IMR-90 (cell line): Measurements from ENCODE around the gene SORCS1. TPM values are rescaled to one million over a fixed set of nuclear protein-coding genes. Genes with fewer than 3 reads are reported as not detected.

ENCODE experiments used
- ATAC-seq: fragments of 200-7000 bp; cut with Tn5 transposase; 2 replicates; pipeline ENCODE4 v1.9.1; 2020; ENCODE audit warnings: low read depth, mild to moderate bottlenecking, moderate library complexity
- BruUV-seq: library from RNA; stranded (reverse); fragments of 400-500 nt; replicated peaks from 2 replicates; lab custom pipeline; 2021; lab: Mats Ljungman, UMichigan
- CTCF ChIA-PET: fragments of 300-600 bp; formaldehyde crosslinking; extraction: SDS; loops from one replicate; lab custom pipeline; 2021; ENCODE audit warnings: antibody characterized with exemption; lab: Yijun Ruan, JAX
- POLR2A ChIA-PET: fragments of 300-600 bp; sonication (Branson Sonifier 250); formaldehyde crosslinking; loops from one replicate; lab custom pipeline; 2022; ENCODE audit warnings: antibody characterized with exemption; ENCODE audit not compliant: unreplicated experiment; lab: Charles Lee
- DNase-seq: peaks from one replicate; pipeline ENCODE4 v3.0.0; 2013
- H2AFZ ChIP-seq: replicated peaks from 2 replicates; pipeline ENCODE3; 2013; ENCODE audit warnings: low read length, mild to moderate bottlenecking; ENCODE audit not compliant: poor library complexity
- H2AK5ac ChIP-seq: 2 replicates; pipeline ENCODE4 v1.6.1; 2013; ENCODE audit warnings: low read depth, low read length, inconsistent platforms
- H2AK9ac ChIP-seq: replicated peaks from 2 replicates; pipeline ENCODE3; 2013; ENCODE audit warnings: mild to moderate bottlenecking, low read depth, low read length, moderate library complexity; ENCODE audit not compliant: poor library complexity
- H2BK120ac ChIP-seq: 2 replicates; pipeline ENCODE4 v1.6.1; 2013; ENCODE audit warnings: low read depth, low read length, inconsistent platforms
- H2BK15ac ChIP-seq: 3 replicates; pipeline ENCODE4 v1.6.1; 2013; ENCODE audit warnings: low read depth, low read length, inconsistent platforms
- H2BK20ac ChIP-seq: 2 replicates; pipeline ENCODE4 v1.6.1; 2013; ENCODE audit warnings: low read depth, mild to moderate bottlenecking, inconsistent platforms, low read length, moderate library complexity
- H2BK5ac ChIP-seq: 2 replicates; pipeline ENCODE4 v1.6.1; 2013; ENCODE audit warnings: mild to moderate bottlenecking, low read depth, low read length, inconsistent platforms; ENCODE audit not compliant: poor library complexity, severe bottlenecking
- H3K14ac ChIP-seq: replicated peaks from 2 replicates; pipeline ENCODE4 v1.6.1; 2013; ENCODE audit warnings: low read depth, low read length, inconsistent platforms
- H3K18ac ChIP-seq: 2 replicates; pipeline ENCODE4 v1.6.1; 2013; ENCODE audit warnings: low read depth, low read length, control low read depth
- H3K23ac ChIP-seq: 2 replicates; pipeline ENCODE4 v1.6.1; 2013; ENCODE audit warnings: low read depth, low read length, inconsistent platforms
- H3K27ac ChIP-seq: 2 replicates; pipeline ENCODE4 v1.5.1; 2013; ENCODE audit warnings: mild to moderate bottlenecking, control low read depth, low read length; ENCODE audit not compliant: insufficient read depth
- H3K27me3 ChIP-seq: 2 replicates; pipeline ENCODE4 v1.6.1; 2013; ENCODE audit warnings: low read length; ENCODE audit not compliant: control insufficient read depth, insufficient read depth
- H3K36me3 ChIP-seq: 2 replicates; pipeline ENCODE4 v1.6.1; 2013; ENCODE audit warnings: low read length, mixed read lengths; ENCODE audit not compliant: control insufficient read depth, insufficient read depth
- H3K4ac ChIP-seq: 2 replicates; pipeline ENCODE4 v1.6.1; 2013; ENCODE audit warnings: low read depth, low read length, inconsistent platforms
- H3K4me1 ChIP-seq: 2 replicates; pipeline ENCODE4 v1.6.1; 2013; ENCODE audit warnings: low read length, mixed read lengths; ENCODE audit not compliant: control insufficient read depth, insufficient read depth
- H3K4me2 ChIP-seq: 2 replicates; pipeline ENCODE4 v1.6.1; 2013; ENCODE audit warnings: low read depth, mild to moderate bottlenecking, control low read depth, low read length, moderate library complexity
- H3K4me3 ChIP-seq: 2 replicates; pipeline ENCODE4 v1.5.1; 2013; ENCODE audit warnings: low read depth, mild to moderate bottlenecking, control low read depth, low read length, moderate library complexity; ENCODE audit not compliant: insufficient read depth
- H3K56ac ChIP-seq: 2 replicates; pipeline ENCODE4 v1.6.1; 2013; ENCODE audit warnings: low read length, inconsistent platforms; ENCODE audit not compliant: insufficient read depth; ENCODE audit errors: extremely low read depth
- H3K79me1 ChIP-seq, 2 experiments: 2 replicates each; pipeline ENCODE4 v1.6.1; 2013; ENCODE audit warnings: low read length in 2 of 2, inconsistent platforms in 1 of 2, low read depth in 1 of 2
- H3K9ac ChIP-seq: 2 replicates; pipeline ENCODE4 v1.6.1; 2013; ENCODE audit warnings: low read depth, low read length, control low read depth
- H3K9me1 ChIP-seq: 2 replicates; pipeline ENCODE4 v1.6.1; 2013; ENCODE audit warnings: low read length, inconsistent platforms; ENCODE audit not compliant: insufficient read depth
- H3K9me3 ChIP-seq: 2 replicates; pipeline ENCODE4 v1.6.1; 2013; ENCODE audit warnings: low read length; ENCODE audit not compliant: control insufficient read depth, insufficient read depth
- H4K20me1 ChIP-seq: 2 replicates; pipeline ENCODE4 v1.6.1; 2013; ENCODE audit warnings: low read length, inconsistent platforms; ENCODE audit not compliant: insufficient read depth
- H4K5ac ChIP-seq: 2 replicates; pipeline ENCODE4 v1.6.1; 2013; ENCODE audit warnings: mild to moderate bottlenecking, low read depth, low read length, control low read depth
- H4K8ac ChIP-seq, 2 experiments: 2 replicates each; pipeline ENCODE4 v1.6.1; 2013; ENCODE audit warnings: low read depth in 2 of 2, low read length in 2 of 2, control low read depth in 1 of 2, inconsistent platforms in 1 of 2
- H4K91ac ChIP-seq: 2 replicates; pipeline ENCODE4 v1.6.1; 2013; ENCODE audit warnings: low read depth, low read length, inconsistent platforms; ENCODE audit not compliant: insufficient read depth
- CHD1 ChIP-seq: IDR thresholded peaks from 2 replicates; pipeline ENCODE4 v1.6.1; 2012; ENCODE audit warnings: low read depth, low read length, improper control_type of control experiment
- CTCF ChIP-seq: conservative IDR thresholded peaks from 2 replicates; pipeline ENCODE4 v1.5.1; 2012; ENCODE audit warnings: mild to moderate bottlenecking, low read depth, low read length, improper control_type of control experiment
- ELK1 ChIP-seq: fragments of 150-350 bp; IDR thresholded peaks from 2 replicates; pipeline ENCODE4 v1.6.1; 2016; ENCODE audit warnings: low read depth, mild to moderate bottlenecking, low read length, moderate library complexity, borderline replicate concordance
- FOS ChIP-seq: fragments of 150-350 bp; IDR thresholded peaks from 2 replicates; pipeline ENCODE4 v1.6.1; 2016; ENCODE audit warnings: low read depth, low read length
- RAD21 ChIP-seq: IDR thresholded peaks from 2 replicates; pipeline ENCODE4 v1.6.1; 2012; ENCODE audit warnings: low read length, improper control_type of control experiment
- RFX5 ChIP-seq: IDR thresholded peaks from 2 replicates; pipeline ENCODE4 v1.8.0; 2012; ENCODE audit warnings: low read depth, mild to moderate bottlenecking, low read length, moderate library complexity
- USF2 ChIP-seq: fragments of 150-350 bp; IDR thresholded peaks from 2 replicates; pipeline ENCODE4 v1.6.1; 2017; ENCODE audit warnings: mild to moderate bottlenecking, antibody characterized with exemption, low read length, low read depth
- WGBS, 2 experiments: methylation state at CpG; one replicate each; pipeline versions ENCODE4 v1.1.5 to v1.1.7; 2013; ENCODE audit warnings: missing lambda C conversion rate in 2 of 2; ENCODE audit not compliant: insufficient read length in 1 of 2; ENCODE audit errors: extremely low coverage in 2 of 2; 5-methylcytosine and 5-hydroxymethylcytosine counted together
- dilution Hi-C: fragments of 300-500 bp; cut with HindIII; formaldehyde crosslinking; loops from one replicate; pipeline ENCODE4 v1.14.3; 2018; ENCODE audit warnings: low sequenced_read_pairs; ENCODE audit not compliant: unreplicated experiment
- in situ Hi-C: fragments of 300-500 bp; cut with MboI; formaldehyde crosslinking; loops from 3 replicates; pipeline ENCODE4 v1.14.3; 2019; ENCODE audit warnings: low sequenced_read_pairs, inconsistent platforms, mixed read lengths
- intact Hi-C: fragments of 100-400 bp; cut with micrococcal nuclease; formaldehyde crosslinking; loops from 2 replicates; pipeline ENCODE4 v1.10.0; 2022
- polyA plus RNA-seq, 3 experiments: library from polyadenylated mRNA; depleted of rRNA; stranded (reverse); fragments of >200 nt; gene quantifications; 2 replicates each; pipeline ENCODE4 v1.2.3, GENCODE V29; 2012; ENCODE audit warnings: low replicate concordance in 1 of 3
- total RNA-seq: library from RNA; depleted of rRNA; stranded (reverse); fragments of >200 nt; gene quantifications from 2 replicates; pipeline ENCODE4 v1.2.3, GENCODE V29; 2012

The SORCS1 gene
- total and polyA plus RNA-seq, 2 of the 4 experiments (the other 2 are of a cell fraction) = under 0.01 TPM; not detected in 1

GRCh38 chr10:107025676-107026075, 138.8 kb downstream of the SORCS1 start:
- Histone ChIP-seq H4K8ac (no peak overlapping the region), H3K23ac (no peak overlapping the region), H3K4me2 (no peak overlapping the region), H3K18ac (no peak overlapping the region), H3K36me3 (no peaks in the 10 kb centered on the region), H2BK20ac (no peak overlapping the region), H2AK5ac (no peak overlapping the region), H3K9me3 (peaks cover 9% of the 10 kb centered on the region), H4K20me1 (no peaks in the 10 kb centered on the region), H3K27ac (no peak overlapping the region), H3K27me3 (no peaks in the 10 kb centered on the region), H3K79me1 (no peaks in the 10 kb centered on the region), H2BK5ac (no peak overlapping the region), H3K9ac (no peak overlapping the region), H3K4me3 (no peak overlapping the region), H2AFZ (no peak overlapping the region), H2BK15ac (no peak overlapping the region), H3K9me1 (no peaks in the 10 kb centered on the region), H2BK120ac (no peak overlapping the region), H3K4ac (no peak overlapping the region), H4K91ac (no peak overlapping the region), H3K56ac (no peak overlapping the region), H2AK9ac (no peak overlapping the region), H3K14ac (no peak overlapping the region), H4K5ac (no peak overlapping the region), H3K4me1 (no peaks in the 10 kb centered on the region)
- DNase-seq = no peak
- ChIA-PET POLR2A (no interaction called here), CTCF (no interaction called here)
- dilution Hi-C loops = no loop called here
- intact Hi-C loops = no loop called here
- BruUV-seq = no TSS peak
- TF ChIP-seq ELK1 = no peak
- TF ChIP-seq CHD1 = no peak
- no peak for TF ChIP-seq CTCF
- no peak for TF ChIP-seq FOS
- no peak for TF ChIP-seq USF2
- TF ChIP-seq RAD21 = no peak
- TF ChIP-seq RFX5 = no peak
- 0% methylated on average over 2 of the region's 4 CpGs; no CpG with 5 or more reads in 1 of the 2 experiments for WGBS, 2 experiments
- ATAC-seq = no peak
- in situ Hi-C loops = no loop called here
